GM03348 (cell line): ENCODE results near the gene LSP1.
A peak's percentile ranks its signal among the peaks of the same experiment; 100 is the strongest.

ENCODE experiments used
- DNase-seq: peaks from one replicate; pipeline ENCODE4 v3.0.0; 2012; ENCODE audit warnings: low spot score

Gene LSP1

DNA sequence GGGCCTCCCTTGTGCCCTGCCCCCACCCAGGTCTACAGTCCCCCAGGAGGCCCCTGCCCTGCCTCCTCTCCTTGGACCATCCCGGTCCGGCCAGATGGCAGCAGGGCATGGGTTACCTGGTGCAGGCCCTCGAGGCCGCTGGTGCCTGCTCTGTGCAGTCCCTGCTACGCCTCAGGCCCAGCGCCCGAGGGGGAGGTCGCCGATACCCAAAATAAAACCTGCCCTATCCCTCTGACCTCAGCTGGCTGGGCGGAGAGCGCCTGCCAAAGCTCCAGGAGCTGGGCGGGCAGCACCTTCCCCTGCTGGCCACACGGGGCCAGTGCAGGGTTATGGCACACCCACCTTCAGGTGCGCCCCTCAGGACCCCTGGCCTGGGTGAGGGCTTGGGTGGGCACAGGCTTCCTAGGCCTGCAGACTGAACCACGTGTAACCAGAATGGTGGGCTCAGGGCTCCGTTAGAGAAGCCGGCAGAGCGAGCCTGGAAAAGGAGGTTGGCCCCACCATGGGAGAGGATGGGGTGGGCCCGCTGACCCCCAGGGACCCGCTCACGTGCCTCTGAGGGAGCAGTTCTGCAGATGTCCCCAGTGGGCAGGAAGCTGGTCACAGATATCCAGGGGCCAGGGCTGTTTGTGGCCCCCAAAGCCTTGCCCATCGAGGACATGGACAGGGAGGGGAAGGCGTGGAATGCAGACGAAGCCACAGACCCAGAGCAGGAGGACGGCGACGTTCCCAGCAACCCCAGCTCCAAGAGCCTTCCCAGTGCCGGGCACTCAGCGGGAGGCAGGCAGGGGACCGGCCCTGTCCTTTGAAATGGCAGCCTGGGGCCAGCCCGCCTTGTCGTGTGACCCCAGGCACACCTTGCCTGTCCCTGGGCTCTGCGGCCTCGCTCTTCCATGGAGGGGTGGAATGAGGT, 64.9 kb downstream of the LSP1 start:
- DNase-seq: peak; percentile 26

DNA sequence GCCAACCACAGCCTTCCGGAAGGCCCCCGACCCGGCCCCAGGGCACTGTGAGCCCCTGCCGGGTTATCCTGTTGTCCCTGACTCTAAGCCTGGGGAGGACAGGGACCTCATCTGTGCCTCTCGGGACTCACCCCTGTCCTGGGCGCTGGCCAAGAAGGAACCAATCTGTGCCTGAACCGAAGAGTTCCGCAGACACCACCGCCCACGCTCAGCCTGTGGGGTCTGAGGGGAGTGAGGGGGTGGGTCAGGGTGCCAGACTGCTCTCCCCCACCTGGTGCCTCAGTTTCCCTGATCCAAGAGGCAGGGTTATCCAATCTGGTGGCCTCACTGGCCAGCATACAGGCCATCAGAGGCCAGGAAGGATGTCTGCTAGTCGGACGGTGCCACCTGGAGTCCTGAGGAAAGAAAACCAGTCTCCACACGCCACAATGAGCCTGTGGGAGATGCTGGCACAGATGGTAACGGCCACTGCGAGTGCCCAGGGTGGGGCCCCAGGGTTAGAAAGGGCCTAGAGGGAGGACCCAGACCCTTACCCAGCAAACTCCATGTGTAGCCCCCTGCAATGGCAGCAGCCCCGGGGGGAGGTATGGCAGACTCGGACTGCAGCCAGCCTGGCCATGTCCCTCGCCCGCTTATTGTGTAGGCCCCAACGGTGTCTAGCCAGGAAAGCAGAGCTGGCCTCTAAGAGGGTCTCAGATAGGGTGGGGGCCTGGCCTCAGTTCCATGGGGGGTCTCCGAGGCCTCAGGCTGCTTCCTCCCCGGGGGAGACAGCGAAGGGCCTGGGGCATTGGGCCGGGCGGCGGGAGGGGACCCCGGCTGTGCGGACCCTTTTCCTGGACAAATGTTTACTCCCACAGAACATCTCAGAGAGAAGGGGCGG, 65.8 kb downstream of the LSP1 start:
- peak; percentile 9 for DNase-seq

DNA sequence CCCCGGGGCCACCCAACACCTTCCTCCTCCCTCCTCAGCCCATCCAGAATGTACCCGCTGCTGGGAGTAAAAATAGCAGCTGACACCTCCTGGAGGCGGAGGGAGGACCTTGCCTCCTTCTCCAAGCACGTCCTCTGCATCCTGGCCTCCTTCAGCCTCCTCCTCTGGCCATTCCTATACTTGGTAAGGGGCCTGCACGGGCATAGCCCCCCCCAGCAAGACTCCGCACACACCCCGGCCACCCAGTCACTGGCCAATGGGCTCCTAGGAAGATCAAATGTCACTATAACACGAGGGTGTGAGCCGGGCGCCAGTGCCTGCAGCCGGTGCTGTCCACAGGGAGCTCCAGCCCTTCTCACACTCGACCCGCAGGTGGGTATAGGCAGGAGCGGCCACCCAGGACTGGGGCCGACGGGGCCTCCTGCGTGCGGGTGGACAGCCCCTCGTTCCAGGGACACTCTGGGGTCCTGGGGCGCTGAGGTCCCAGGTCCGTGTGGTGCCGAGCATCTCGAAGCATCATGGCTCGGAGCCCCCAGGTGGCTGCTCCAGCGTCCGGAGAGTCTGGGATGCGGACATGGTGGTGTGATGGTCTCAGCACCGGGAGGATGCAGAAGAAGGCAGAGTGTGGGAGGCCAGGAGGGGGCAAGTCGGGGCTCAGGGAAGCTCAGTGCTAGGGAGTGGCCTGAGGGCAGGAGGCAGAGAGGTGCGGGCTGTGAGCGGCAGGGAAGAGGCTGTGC, 66.7 kb downstream of the LSP1 start, which contains the start of gene TNNT3:
TNNT3 (plus strand) TSS at position 313 of the 737 bp plus-strand sequence. CDS start 3,172 bp downstream, outside the sequence.
- DNase-seq: peak; percentile 23

DNA sequence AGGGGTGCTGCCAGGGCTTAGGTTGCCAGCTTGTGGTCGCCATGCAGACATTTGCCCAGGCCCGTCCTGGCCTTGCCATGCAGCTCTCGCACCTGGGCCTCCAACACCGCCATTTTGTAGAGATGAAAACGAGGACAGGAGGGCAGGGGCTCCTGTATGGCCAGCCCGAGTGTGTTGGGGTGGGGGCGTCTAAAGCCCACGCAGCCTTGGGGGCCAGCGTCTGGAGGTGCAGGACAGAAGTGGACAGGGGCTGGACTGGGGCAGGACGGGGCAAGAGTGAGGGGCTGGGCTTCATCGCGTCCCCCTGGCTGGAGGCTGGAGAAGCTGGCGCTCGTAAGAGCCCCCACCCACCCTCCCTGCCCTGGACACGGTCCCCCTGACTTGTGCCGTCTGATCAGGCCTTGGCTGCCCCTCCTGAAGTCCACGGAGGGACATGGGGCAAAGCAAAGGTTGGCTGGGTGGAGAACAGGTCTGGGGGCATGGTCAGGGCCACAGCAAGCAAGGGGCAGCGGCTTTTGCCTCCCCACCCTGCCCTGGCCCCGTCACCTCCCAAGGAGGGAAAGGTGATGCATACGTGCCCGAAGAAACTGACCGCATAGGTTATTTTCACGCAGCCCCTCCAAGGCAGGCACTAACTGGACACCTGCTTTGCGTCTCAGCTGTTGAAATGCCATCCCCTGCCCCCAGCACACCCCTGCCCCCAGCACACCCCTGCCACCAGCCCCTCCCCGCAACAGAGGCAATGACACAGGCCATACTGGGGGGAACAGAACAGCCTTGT, 67.4 kb downstream of the LSP1 start:
- DNase-seq: peak; percentile 7

DNA sequence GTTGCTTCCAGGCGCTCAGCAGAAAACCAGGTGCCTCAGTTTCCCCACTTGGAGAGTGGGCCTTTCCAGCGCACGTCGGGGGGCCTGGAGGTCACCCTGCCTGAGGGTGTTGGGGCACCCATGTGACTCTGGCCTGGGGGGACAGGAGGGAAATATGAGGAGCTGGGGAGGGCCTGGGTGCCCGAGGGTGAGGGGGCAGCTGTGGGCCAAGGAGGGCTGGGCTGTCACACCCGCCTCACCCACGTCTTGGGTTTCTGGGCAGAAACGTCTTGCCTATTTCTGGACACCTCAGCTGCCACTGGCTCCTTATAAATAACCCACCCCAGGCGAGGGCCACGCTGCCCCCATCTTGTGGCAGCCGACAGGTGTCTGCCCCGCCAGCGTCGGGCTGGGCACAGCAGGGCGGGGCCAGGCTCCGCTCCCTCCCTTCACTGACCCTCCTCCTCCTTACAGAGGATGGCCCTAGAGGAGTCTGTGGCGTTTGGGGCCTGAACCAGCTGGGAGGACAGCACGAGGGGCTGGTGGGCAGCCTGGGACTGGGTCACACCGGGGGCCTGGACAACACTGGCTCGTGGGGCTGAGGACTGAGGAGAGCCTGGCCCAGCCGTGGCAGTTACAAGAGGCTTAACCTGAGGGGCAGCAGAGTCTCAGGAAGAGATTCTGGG, 68.2 kb downstream of the LSP1 start:
- peak; percentile 4 for DNase-seq

DNA sequence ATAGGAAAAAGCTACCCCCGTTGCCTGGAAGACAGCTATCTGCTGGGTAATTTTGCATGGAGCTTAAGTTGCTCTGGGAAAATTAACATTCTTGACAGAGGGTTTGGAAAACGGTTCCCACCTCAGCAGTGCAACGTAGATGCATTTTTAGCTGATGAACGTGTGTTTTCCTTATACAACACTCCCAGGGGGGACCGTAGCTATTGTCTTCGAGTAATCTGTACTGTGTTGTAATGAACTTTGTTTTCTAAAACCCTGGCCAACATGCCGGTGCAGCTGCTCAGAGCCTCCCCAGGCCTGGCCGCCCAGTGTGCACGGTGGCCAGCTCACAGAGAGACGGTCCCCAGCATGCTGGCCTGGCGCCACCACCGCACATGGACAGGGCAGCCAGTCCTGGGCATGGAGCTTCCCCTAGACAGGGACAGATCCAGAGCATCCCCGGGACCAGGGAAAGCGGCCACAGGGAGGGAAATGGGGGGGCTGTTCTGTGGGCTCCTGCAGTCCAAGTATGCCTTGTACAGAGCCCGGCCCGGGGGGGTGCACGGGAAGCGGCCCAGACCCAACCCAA, 68.8 kb downstream of the LSP1 start:
- peak; percentile 41 for DNase-seq

DNA sequence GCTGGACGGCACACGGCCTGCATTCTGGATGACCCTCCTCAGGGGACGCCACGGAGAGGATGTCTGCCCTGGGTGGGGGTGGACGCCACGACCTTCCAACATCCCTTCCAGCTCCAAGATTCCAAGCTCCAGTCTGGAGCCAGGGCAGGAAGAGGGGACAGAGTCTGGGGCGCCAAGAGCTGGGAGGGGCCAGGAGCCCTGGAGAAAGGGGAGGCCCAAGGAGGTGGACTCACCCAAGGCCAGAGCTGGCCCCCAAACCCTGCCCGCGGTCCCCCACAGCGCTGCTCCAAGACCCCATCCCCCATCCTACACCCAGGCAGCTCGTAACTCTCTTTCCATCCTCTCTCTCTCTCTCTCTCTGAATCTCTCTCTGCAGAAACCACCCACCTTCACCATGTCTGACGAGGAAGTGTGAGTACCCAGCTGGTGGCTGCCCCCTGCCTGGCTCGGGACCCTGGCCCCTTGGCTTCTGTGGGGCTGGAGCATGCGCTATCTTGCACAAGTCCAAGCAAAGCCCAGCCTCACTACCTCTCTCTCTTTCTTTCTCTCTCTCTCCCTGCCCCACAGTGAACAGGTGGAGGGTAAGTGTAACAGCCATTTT, 69.7 kb downstream of the LSP1 start:
- no peak for DNase-seq

DNA sequence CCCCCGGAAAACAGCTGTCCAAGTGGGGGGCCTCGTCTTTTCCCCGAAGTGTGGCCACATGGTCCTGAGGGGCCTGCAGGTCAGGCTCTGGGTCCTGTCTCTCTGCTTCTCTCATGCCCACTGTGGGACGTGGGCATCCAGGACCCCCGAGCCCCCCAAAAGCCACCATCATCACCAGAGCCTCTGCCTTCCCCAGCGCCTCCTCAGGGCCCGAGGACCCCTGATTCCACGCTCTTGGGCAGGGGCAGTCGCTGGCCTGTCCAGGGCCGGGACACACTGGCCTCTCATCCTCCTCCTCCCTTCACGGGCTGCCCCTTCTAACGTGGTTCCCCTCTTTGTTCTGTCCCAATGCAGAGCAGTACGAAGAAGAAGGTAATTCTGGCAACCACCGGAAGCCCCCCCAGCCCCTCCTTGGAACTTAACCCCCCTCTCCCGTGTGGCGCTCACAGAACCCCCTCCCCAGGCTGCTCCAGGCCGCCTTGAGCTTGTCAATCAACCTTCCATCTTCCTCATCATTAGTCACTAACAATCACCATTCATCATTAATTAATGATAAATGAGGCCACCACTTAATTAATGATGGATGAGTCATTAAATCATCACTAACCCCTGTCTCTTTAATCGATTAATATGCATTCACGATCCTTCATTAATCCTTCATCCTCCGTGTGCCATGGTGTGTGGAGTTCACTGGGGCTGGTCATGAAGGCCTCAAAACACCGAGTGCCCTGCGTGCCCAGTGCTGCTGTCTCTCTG, 70.5 kb downstream of the LSP1 start:
- no peak for DNase-seq

DNA sequence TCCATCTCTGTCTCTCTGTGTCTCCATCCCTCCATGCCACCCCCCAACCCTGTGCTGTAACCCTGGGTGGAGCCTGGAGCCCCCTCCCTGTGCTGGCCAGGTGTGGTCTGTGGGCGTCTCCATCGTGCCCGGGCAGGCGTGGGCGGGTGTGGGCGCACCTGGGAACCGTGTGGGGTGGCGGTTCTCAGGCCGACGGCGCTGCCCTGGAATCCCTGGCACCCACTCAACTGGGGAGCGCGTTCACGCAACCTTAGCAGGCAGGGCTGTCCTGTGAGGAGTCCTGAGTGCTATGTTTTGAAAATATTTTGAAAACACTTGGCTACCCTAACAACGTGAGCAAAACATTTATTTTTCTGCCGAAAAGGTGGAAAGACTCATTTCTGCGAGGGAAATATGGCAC, 71.3 kb downstream of the LSP1 start:
- no peak for DNase-seq

DNA sequence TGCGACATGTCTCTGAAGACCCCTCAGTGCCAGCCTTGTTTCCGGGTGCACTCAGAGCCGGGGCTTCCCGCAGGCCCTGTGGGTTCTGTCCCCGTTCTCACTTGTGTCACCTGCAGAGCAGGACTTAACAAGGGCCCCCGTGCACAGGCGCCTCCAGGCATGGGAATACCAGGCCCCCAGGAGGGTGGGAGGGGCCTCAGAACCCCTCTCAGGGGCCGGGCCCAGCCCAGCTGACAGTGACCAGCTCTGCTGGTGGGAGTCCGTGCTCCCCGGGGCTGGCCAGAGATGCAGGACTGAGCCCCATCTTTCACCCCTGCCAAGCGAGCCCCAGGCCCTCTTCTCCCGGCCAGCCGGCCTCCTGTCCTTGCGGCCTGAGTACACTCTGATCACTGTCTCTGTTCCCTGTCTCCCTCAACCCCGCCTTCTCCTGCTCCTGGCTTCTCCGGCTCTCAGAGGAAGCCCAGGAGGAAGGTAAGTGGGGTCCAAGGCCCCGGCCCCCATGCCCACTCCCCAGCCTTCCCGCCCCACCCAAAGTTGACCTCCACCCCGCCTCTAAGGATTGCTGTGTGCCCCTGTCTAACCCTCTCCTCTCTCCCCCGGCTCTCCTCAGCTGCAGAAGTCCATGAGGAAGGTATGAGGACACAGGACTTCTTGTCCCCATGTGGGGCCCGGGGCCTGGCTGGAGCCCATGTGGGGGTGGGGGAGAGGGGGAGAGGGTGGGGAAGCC, 71.9 kb downstream of the LSP1 start:
- no peak for DNase-seq

DNA sequence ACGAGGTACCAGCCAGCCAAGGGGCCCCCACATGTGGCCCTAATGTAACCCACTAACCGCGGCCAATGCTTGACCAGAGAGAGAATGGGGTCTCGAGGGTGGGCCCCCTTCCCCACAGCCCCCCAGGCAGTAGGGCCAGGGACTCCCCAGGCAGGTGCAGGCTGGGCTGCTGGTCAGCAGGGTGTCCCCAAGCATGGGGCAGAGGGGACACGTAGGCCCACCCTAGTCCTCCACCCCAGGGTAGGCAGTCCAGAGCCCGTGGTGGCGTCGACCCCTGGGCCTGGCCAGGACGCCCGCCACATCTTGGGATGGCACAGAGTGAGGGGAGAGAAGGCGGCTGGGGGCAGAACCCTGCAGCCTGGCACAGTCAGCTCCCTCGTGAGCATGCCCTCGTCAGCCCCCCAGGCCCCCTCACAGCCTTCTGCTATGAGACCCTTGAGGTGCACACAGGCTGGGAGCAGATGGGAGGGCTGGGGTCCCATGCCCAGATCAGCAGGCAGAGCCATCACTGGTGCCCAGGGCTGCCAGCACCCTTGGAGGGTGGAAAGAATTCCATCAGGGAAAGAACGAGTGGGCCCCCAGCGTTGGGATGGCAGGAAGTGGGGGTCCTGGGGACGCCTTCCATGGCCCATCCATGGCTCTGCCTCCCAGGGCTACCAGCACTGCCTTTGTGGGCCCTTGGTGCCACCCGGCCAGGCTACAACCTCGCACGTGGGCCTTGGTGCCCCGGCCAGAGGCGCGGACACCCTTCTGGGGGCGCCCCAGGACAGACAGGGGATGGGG, 72.7 kb downstream of the LSP1 start:
- no peak for DNase-seq

DNA sequence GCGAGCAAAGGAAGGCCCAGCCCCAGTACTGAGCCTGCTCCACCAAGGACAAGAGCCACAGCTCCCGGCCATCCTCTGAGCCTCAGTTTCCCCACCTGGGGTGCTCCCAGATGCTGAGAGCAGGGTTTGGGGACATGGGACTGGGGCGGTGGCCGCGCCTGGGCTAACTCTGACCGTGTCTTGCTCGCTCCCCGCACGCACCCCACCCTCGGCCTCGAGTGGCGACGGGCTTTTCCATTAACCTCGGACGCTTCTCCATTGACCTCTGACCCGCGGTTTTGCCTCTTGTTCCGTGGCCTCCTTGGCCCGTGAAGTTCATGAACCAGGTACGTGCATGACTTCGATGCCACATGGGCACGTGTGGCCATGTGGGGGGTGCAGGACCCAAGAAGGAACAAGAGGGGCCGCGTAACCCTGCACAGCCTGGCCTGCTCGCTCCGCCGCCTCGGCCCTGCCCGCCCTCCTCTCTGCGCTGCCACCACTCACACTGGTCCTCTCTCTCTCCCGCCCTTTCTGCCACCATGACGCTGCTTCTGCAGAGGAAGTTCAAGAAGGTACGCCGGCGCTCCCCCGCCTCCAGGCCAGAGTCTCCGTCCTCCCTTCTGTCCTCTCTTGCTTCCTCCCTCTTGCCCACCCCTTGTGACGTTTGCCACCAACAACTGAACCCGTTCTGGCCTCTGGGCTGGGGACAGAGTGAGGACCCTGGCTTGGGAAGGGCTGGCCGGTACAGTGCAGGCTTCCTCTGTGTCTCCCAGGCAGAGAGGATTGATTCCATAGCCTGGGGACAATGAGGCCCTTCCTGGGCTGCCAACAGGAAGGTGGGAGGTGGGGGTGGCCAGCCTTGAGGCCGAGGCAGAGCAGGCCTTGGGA, 73.5 kb downstream of the LSP1 start:
- no peak for DNase-seq

DNA sequence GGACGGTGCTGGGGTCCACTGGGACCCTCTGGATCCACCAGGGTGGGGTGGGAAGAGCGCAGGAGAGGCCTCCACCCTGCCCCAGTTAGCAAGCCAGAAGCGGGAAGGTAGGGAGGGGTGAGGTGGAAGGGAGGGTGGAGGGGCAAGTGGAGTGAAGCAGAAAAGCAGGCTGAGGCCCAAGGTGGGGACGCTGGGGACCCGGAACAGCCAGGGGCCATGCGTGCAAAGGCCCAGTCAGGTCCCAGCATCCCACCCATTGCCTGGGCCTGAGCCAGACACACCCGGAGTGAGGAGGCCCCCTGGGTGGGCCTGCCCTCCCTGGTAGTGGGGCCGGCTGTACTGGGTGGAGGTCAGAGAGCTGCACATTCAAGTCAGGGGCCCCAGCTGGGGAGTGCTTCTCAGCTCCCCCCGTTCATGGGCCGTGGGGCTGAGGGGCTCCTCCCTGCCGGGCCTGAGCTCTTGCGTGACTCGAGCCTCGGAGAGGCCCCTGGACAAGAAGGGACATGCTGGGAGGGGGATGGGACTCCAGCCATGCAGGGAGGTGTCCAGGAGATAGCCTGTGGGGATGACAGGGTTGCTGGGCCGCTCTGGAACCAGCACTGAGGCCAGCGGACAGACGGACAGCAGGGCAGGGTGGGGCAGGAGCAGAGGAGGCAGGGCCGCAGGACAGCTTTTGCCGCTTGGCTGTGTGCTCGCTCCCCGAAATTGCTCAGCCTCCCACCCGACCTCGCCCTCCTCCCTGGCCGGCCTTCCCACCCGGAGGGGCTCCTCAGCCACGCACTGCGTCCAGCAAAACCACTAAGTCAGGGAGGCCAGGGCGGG, 74.4 kb downstream of the LSP1 start:
- DNase-seq: peak; percentile 9

DNA sequence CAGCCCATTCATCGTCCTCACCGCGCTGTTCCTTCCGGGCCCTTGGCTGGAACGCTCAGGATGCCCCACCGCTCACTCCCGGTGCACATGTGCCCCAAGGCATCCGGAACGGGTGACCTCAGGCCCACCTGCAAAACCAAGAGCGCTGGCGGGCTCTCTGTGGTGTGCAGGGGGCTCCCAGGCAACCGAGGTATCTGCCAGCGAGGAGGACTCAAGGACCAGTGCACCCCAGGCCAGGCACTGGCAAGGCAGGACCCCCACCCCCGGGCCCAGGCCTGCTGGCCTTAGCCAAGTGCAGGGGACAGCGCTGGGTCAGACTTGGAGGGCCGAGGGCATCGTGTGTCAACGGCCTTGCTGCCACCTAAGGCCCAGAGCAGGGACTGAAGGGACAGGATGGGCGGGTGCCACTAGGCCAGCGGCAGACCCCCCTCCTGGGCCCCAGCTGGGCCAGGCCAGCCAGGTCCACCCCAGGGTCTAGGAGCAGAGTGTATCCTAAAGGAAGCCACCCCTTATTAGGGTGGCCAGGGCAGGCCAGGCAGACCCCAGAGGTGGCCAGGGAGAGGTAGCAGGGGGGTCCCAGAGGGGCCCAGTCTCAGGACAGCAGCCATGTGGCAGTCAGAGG, 75.1 kb downstream of the LSP1 start:
- DNase-seq: peak; percentile 8

DNA sequence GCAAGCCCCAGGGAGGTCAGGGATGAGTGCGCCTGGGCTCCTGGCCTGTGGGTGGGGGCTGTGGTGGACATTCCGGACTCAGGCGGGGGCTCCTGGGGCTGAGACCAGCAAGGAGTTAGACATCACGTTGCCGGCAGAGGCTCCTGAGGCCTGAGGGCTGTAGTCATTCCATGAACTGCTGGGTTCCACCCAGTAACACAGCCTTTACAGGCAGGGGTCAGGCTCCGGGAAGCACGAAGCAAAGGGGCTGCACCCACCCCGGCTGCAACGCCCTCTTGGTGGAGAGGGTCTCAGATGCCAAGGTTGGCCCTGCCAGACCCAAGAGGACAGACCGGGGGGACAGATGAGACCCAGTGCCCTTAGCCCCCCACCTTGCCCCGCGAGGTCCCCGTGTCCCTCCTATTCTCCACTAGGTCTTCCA, 75.6 kb downstream of the LSP1 start:
- peak; percentile 6 for DNase-seq
